Prostate gland (tissue), 2 donors: ENCODE data around the gene ELOA. TPM values are rescaled to one million over a fixed set of nuclear protein-coding genes. Genes with fewer than 3 reads are reported as not detected.

Source experiments
- DNase-seq: peaks from one replicate; pipeline ENCODE4 v3.0.0-alpha.2; 2019; ENCODE audit warnings: low spot score
- H3K27ac ChIP-seq, 2 donors: fragments of 200-600 bp; sonication (generic); 2 replicates each; pipeline ENCODE4 v1.5.1; 2017 to 2019
- H3K27me3 ChIP-seq: fragments of 200-600 bp; sonication (generic); replicated peaks from 2 replicates; pipeline ENCODE4 v1.5.1; 2019; ENCODE audit not compliant: insufficient read depth
- H3K36me3 ChIP-seq, 2 donors: fragments of 200-600 bp; sonication (generic); 1 replicate in 1 of 2; 2 replicates in 1 of 2; pipeline versions ENCODE4 v1.5.1 to v1.8.1; 2017 to 2019
- H3K4me1 ChIP-seq: fragments of 200-600 bp; sonication (generic); replicated peaks from 2 replicates; pipeline ENCODE4 v1.5.1; 2019
- H3K4me3 ChIP-seq, 2 donors: fragments of 200-600 bp; sonication (generic); 2 replicates each; pipeline ENCODE4 v1.5.1; 2017 to 2019
- H3K9me3 ChIP-seq: fragments of 200-600 bp; sonication (generic); 2 replicates; pipeline ENCODE4 v1.5.1; 2017
- CTCF ChIP-seq, 4 experiments: fragments of 200-600 bp in 2 of 4; fragments of 450-650 bp in 2 of 4; sonication (generic) in 2 of 4; IDR thresholded peaks; 1 replicate in 3 of 4; 2 replicates in 1 of 4; pipeline ENCODE4 v1.5.1; 2016 to 2019; ENCODE audit warnings: antibody characterized with exemption in 4 of 4, mild to moderate bottlenecking in 2 of 4, moderate library complexity in 2 of 4
- POLR2A ChIP-seq: fragments of 450-650 bp; IDR thresholded peaks from one replicate; pipeline ENCODE4 v1.6.1; 2016; ENCODE audit warnings: antibody characterized with exemption, mild to moderate bottlenecking
- POLR2AphosphoS5 ChIP-seq: sonication (generic); formaldehyde crosslinking; IDR thresholded peaks from one replicate; pipeline ENCODE4 v1.6.1; 2017; ENCODE audit warnings: antibody characterized with exemption
- WGBS: methylation state at CpG from one replicate; pipeline ENCODE4 v1.1.5; 2018; 5-methylcytosine and 5-hydroxymethylcytosine counted together
- intact Hi-C: fragments of 100-400 bp; cut with DNase I; formaldehyde crosslinking; loops from one replicate; pipeline ENCODE4 v1.14.2; 2022
- total RNA-seq, 2 donors: library from RNA; depleted of rRNA; stranded (reverse); fragments of >200 nt; gene quantifications; one replicate each; pipeline ENCODE4 v1.1.0, GENCODE V29; 2016

Gene ELOA
- total RNA-seq, 2 donors from 2014 or later, result 35.7 to 42.1 TPM

- no peak for TF ChIP-seq POLR2A
- TF ChIP-seq POLR2AphosphoS5, result no peak
- no peak for TF ChIP-seq CTCF (IDR thresholded peaks at IDR 0.05)
- H3K27me3 ChIP-seq, result no peaks in the 10 kb centered on the region
- 32% methylated on average over 6 of the region's 6 CpGs for WGBS
- H3K4me1 ChIP-seq, result peaks cover 12% of the 10 kb centered on the region
- no peaks in the 10 kb centered on the region for H3K9me3 ChIP-seq
- no peak overlapping the region for H3K4me3 ChIP-seq
- H3K27ac ChIP-seq, result no peak overlapping the region
- no peak for DNase-seq
- H3K36me3 ChIP-seq, result peaks cover 5 to 9% of the 10 kb centered on the region in 2 donors
- intact Hi-C loops, result no loop called here
Observed at GRCh38 chr1:23696335-23696989, 46.8 kb upstream of the ELOA start.

GRCh38 chr1:23698466-23698865, 44.8 kb upstream of the ELOA start:
- TF ChIP-seq CTCF (IDR thresholded peaks at IDR 0.05) (no peak), POLR2AphosphoS5 (no peak), POLR2A (no peak)
- DNase-seq, result no peak
- Histone ChIP-seq H3K4me1 (peaks cover 6% of the 10 kb centered on the region), H3K27ac (no peak overlapping the region), H3K36me3 (peaks cover 5 to 10% of the 10 kb centered on the region in 2 donors), H3K9me3 (no peaks in the 10 kb centered on the region), H3K27me3 (no peaks in the 10 kb centered on the region), H3K4me3 (no peak overlapping the region)
- 51% methylated on average over 5 of the region's 5 CpGs for WGBS
- intact Hi-C loops, result no loop called here

DNA sequence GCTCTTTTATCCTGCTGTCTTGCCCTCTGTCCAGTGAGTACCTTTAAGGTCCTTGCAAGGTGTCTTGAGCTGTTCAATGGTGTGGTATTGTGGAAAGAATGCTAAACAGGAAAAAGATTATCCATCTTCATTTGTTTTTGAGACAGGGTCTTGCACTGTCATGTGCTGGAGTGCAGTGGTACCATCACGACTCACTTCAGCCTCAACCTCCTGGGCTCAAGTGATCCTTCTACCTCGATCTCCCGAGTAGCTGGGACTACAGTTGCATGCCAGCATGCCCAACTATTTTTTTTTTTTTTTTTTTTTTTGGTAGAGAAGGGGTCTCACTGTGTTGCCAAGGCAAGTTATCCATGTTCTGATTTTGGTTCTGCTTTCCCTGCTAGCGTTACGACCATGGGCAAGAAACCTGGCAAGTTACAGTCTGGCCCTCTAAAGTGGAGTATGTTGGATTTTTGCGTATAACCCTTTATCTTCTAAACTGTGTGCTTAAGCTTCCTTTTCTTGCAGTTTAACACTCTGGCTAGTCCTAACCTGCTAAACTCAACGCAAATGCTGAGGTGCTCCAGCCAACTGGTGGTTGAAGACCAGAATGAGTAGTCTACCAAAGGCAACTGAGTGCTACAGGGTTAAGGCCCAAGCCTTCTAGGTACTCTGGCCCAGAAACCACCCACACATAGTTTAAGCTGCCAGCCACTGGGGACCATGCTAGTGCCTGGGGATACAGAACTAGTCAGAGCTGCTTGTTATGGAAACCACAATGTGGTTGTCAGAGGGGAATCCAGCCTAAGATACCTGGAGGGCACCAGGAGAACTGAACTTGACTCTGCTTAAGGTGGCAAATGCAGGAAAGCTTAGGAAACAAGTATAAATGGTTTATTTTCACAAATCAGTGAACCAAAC, 43.7 kb upstream of the ELOA start:
- Histone ChIP-seq H3K4me1 (no peaks in the 10 kb centered on the region), H3K4me3 (no peak overlapping the region), H3K36me3 (peaks cover 0 to 10% of the 10 kb centered on the region in 2 donors), H3K27ac (no peak overlapping the region), H3K9me3 (no peaks in the 10 kb centered on the region), H3K27me3 (no peaks in the 10 kb centered on the region)
- no peak for DNase-seq
- intact Hi-C loops, result no loop called here
- 78% methylated on average over 7 of the region's 7 CpGs for WGBS
- TF ChIP-seq CTCF (IDR thresholded peaks at IDR 0.05) (no peak), POLR2AphosphoS5 (no peak), POLR2A (no peak)

DNA sequence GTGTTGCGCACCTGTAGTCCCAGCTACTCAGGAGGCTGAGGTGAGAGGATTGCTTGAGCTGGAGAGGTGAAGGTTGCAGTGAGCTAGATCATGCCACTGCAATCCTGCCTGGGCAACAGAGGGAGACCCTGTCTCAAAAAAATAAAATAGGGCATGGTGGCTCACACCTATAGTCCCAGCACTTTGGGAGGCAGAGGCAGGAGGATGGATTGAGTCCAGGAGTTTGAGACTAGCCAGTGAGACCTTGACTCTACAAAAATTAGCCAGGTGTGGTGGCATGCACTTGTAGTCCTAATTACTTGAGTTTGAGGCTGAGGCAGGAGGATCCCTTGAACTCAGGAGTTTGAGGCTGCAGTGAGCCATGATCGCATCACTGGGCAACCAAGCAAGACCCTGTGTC, 42.0 kb upstream of the ELOA start:
- TF ChIP-seq POLR2A (no peak), POLR2AphosphoS5 (no peak), CTCF (IDR thresholded peaks at IDR 0.05) (no peak)
- intact Hi-C loops, result no loop called here
- Histone ChIP-seq H3K27me3 (no peaks in the 10 kb centered on the region), H3K27ac (no peak overlapping the region), H3K4me1 (peaks cover 4% of the 10 kb centered on the region), H3K36me3 (peaks cover 0 to 6% of the 10 kb centered on the region in 2 donors), H3K4me3 (no peak overlapping the region), H3K9me3 (no peaks in the 10 kb centered on the region)
- WGBS, result 91% methylated on average over 2 of the region's 2 CpGs
- no peak for DNase-seq
